HG02623 (cell line): Measurements from ENCODE around the gene RALGDS.

ENCODE experiments used
- ATAC-seq: cut with Tn5 transposase; IDR thresholded peaks from one replicate; pipeline ENCODE4 v1.9.1; 2021; ENCODE audit warnings: moderate library complexity; ENCODE audit not compliant: unreplicated experiment

RALGDS gene

GRCh38 chr9:133120501-133121197 lies 391 bp downstream of the RALGDS start:
- no peak for ATAC-seq

GRCh38 chr9:133119846-133120500 lies 1.1 kb downstream of the RALGDS start:
- ATAC-seq = no peak

GRCh38 chr9:133119103-133119845 lies 1.8 kb downstream of the RALGDS start:
- no peak for ATAC-seq

- no peak for ATAC-seq
Measured at GRCh38 chr9:133118568-133118967, 2.5 kb downstream of the RALGDS start.

GRCh38 chr9:133118179-133118520 lies 2.9 kb downstream of the RALGDS start:
- no peak for ATAC-seq

GRCh38 chr9:133117271-133118178 lies 3.5 kb downstream of the RALGDS start:
- ATAC-seq = no peak

- ATAC-seq = no peak
Measured at GRCh38 chr9:133116346-133117231, 4.5 kb downstream of the RALGDS start.

- peak; percentile 67 for ATAC-seq
Measured at GRCh38 chr9:133115604-133116345, 5.3 kb downstream of the RALGDS start.

- ATAC-seq = no peak
Measured at GRCh38 chr9:133114886-133115603, 6.0 kb downstream of the RALGDS start.

GRCh38 chr9:133113949-133114885 lies 6.8 kb downstream of the RALGDS start:
- no peak for ATAC-seq

GRCh38 chr9:133113163-133113948 lies 7.7 kb downstream of the RALGDS start:
- ATAC-seq = no peak

- ATAC-seq = no peak
Measured at GRCh38 chr9:133112663-133113026, 8.4 kb downstream of the RALGDS start.

GRCh38 chr9:133111808-133112662 lies 9.0 kb downstream of the RALGDS start:
- no peak for ATAC-seq

GRCh38 chr9:133109931-133110650 lies 10.9 kb downstream of the RALGDS start:
- ATAC-seq = no peak
